K562 (cell line): ENCODE data around the gene UBALD2. TPM values are rescaled to one million over a fixed set of nuclear protein-coding genes. Genes with fewer than 3 reads are reported as not detected.

ENCODE experiments used
- ATF1 ChIP-seq, 2 experiments: fragments of 450-650 bp in 1 of 2; IDR thresholded peaks; 2 replicates each; pipeline ENCODE4 v1.6.1; 2016; ENCODE audit warnings: missing compliant biosample characterization in 1 of 2, missing genetic modification characterization in 1 of 2
- CBFA2T2 ChIP-seq: fragments of 450-650 bp; conservative IDR thresholded peaks from 2 replicates; pipeline ENCODE4 v1.6.1; 2017; ENCODE audit warnings: mild to moderate bottlenecking
- FOXK2 ChIP-seq, 2 experiments: fragments of 450-650 bp; IDR thresholded peaks in 1 of 2; conservative IDR thresholded peaks in 1 of 2; 2 replicates each; pipeline ENCODE4 v1.6.1; 2016; ENCODE audit warnings: low read depth in 2 of 2, mild to moderate bottlenecking in 1 of 2
- HMBOX1 ChIP-seq: sonication (generic); IDR thresholded peaks from 2 replicates; pipeline ENCODE4 v1.6.1; 2016
- IRF9 ChIP-seq: fragments of 450-650 bp; IDR thresholded peaks from 2 replicates; pipeline ENCODE4 v1.6.1; 2016; ENCODE audit warnings: missing biosample characterization, missing genetic modification characterization
- JUND ChIP-seq, 2 experiments: IDR thresholded peaks; 2 replicates in 1 of 2; 3 replicates in 1 of 2; pipeline ENCODE4 v1.6.1; 2011; ENCODE audit warnings: borderline replicate concordance in 2 of 2, low read depth in 2 of 2, low read length in 2 of 2, improper control_type of control experiment in 1 of 2, missing biosample characterization in 1 of 2, missing genetic modification characterization in 1 of 2, missing genetic modification reagents in 1 of 2
- L3MBTL2 ChIP-seq: fragments of 450-650 bp; IDR thresholded peaks from 2 replicates; pipeline ENCODE4 v1.6.1; 2016; ENCODE audit warnings: mild to moderate bottlenecking, moderate library complexity
- MEF2D ChIP-seq: conservative IDR thresholded peaks from 2 replicates; pipeline ENCODE4 v1.6.1; 2016; ENCODE audit warnings: low read depth, missing genetic modification characterization, missing compliant biosample characterization
- MTA3 ChIP-seq: fragments of 450-650 bp; formaldehyde crosslinking; IDR thresholded peaks from 2 replicates; pipeline ENCODE4 v1.6.1; 2017; ENCODE audit warnings: mild to moderate bottlenecking, borderline replicate concordance
- MYC ChIP-seq, 2 experiments: fragments of 250-450 bp in 1 of 2; sonication (Bioruptor Pico) in 1 of 2; IDR thresholded peaks; 2 replicates each; pipeline versions ENCODE4 v1.5.1 to v1.6.1; 2012 to 2021; ENCODE audit warnings: low read depth in 2 of 2, borderline replicate concordance in 1 of 2, improper control_type of control experiment in 1 of 2, low read length in 1 of 2, mild to moderate bottlenecking in 1 of 2, moderate library complexity in 1 of 2
- NEUROD1 ChIP-seq: fragments of 150-350 bp; IDR thresholded peaks from 2 replicates; pipeline ENCODE4 v1.6.1; 2014; ENCODE audit warnings: borderline replicate concordance, low read length, low read depth; ENCODE audit not compliant: partially characterized antibody
- RCOR1 ChIP-seq, 2 experiments: IDR thresholded peaks; 2 replicates each; pipeline ENCODE4 v1.6.1; 2012; ENCODE audit warnings: low read depth in 2 of 2, low read length in 2 of 2, borderline replicate concordance in 1 of 2, improper control_type of control experiment in 1 of 2
- TCF3 ChIP-seq: sonication (generic); formaldehyde crosslinking; IDR thresholded peaks from 2 replicates; pipeline ENCODE4 v1.4.0; 2020; ENCODE audit warnings: mild to moderate bottlenecking, missing genetic modification reagents
- TCFL5 ChIP-seq: fragments of 250-450 bp; sonication (Bioruptor Pico); conservative IDR thresholded peaks from 2 replicates; pipeline ENCODE4 v1.6.1; 2021; ENCODE audit warnings: mild to moderate bottlenecking, moderate library complexity, matching md5 sums
- ZNF232 ChIP-seq: sonication (generic); formaldehyde crosslinking; IDR thresholded peaks from 2 replicates; pipeline ENCODE4 v1.8.0; 2022; ENCODE audit warnings: mild to moderate bottlenecking, missing genetic modification reagents
- ZNF589 ChIP-seq: fragments of 200-800 bp; sonication (Bioruptor generic); IDR thresholded peaks from 2 replicates; pipeline ENCODE4 v1.6.1; 2016; ENCODE audit warnings: low read depth, missing genetic modification characterization, missing compliant biosample characterization
- ZNF707 ChIP-seq: fragments of 250-450 bp; sonication (Bioruptor Pico); conservative IDR thresholded peaks from 2 replicates; pipeline ENCODE4 v1.8.0; 2022; ENCODE audit warnings: inconsistent platforms, mild to moderate bottlenecking, moderate library complexity
- polyA plus RNA-seq, 8 experiments: library from polyadenylated mRNA; depleted of rRNA in 4 of 8; stranded (reverse) in 5 of 8; unstranded in 3 of 8; fragments of >200 nt; fragmentation: Nextera tagmentation in 2 of 8; fragmentation: Illumina TruSeq in 1 of 8; extraction: Ambion mirVana in 2 of 8; extraction: Trizol in 1 of 8; gene quantifications; 2 replicates each; pipeline versions ENCODE4 v1.2.1 to v1.2.3, GENCODE V29; 2011 to 2014; ENCODE audit warnings: inconsistent platforms in 1 of 8, missing spikeins in 1 of 8
- total RNA-seq, 7 experiments: library from RNA; depleted of rRNA in 6 of 7; stranded (reverse); fragments of >200 nt in 6 of 7; fragmentation: Illumina TruSeq in 2 of 7; extraction: Trizol in 2 of 7; gene quantifications; 2 replicates each; pipeline versions ENCODE4 v1.2.1 to v1.2.3, GENCODE V29; 2011 to 2021; ENCODE audit warnings: low replicate concordance in 1 of 7
- TF ChIP-seq, protein P1 (sequence below): fragments of 200-800 bp; sonication (Bioruptor generic); IDR thresholded peaks from 2 replicates; pipeline ENCODE4 v1.6.1; 2017; ENCODE audit warnings: missing genetic modification characterization, missing compliant biosample characterization
- TF ChIP-seq, protein P2 (sequence below), 2 experiments: fragments of 450-650 bp; IDR thresholded peaks; 2 replicates each; pipeline ENCODE4 v1.6.1; 2016

Gene UBALD2
- total and polyA plus RNA-seq, 9 of the 15 experiments (the other 6 are each of a cell fraction or from before 2014, with no cell fraction given), result 2.3 to 94.1 (median 25.3) TPM

- TF ChIP-seq, protein P1, sequence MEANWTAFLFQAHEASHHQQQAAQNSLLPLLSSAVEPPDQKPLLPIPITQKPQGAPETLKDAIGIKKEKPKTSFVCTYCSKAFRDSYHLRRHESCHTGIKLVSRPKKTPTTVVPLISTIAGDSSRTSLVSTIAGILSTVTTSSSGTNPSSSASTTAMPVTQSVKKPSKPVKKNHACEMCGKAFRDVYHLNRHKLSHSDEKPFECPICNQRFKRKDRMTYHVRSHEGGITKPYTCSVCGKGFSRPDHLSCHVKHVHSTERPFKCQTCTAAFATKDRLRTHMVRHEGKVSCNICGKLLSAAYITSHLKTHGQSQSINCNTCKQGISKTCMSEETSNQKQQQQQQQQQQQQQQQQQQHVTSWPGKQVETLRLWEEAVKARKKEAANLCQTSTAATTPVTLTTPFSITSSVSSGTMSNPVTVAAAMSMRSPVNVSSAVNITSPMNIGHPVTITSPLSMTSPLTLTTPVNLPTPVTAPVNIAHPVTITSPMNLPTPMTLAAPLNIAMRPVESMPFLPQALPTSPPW (CRISPR knock-in tag), result peak; percentile 46
- TF ChIP-seq NEUROD1 (peak; percentile 33), TCFL5 (CRISPR knock-in tag) (no peak), ZNF232 (CRISPR knock-in tag) (no peak), IRF9 (tag) (0 out of 2 replicates have a peak, but pooled peaks have one; percentile 41), ZNF589 (peak; percentile 88), ZNF707 (CRISPR knock-in tag) (no peak), JUND (IDR thresholded peaks at IDR 0.05; ENCODE audit: borderline replicate concordance, low read depth, low read length) (0 out of 2 replicates have a peak, but pooled peaks have one; percentile 54), JUND (tag; IDR thresholded peaks at IDR 0.05; ENCODE audit: borderline replicate concordance, low read depth, low read length) (peak; percentile 42; the same call in 2 of the 3 replicates), RCOR1 (IDR thresholded peaks at IDR 0.05; ENCODE audit: borderline replicate concordance in 1 of 2, low read depth in 2 of 2, low read length in 2 of 2) (peak in 1 of 2 experiments; percentile 18; a peak in 1 of 4 replicates), CBFA2T2 (0 out of 2 replicates have a peak, but pooled peaks have one; percentile 10), MEF2D (tag) (no peak), L3MBTL2 (peak; percentile 75), MYC (IDR thresholded peaks at IDR 0.05; ENCODE audit: low read depth, low read length) (peak; percentile 96), MYC (CRISPR knock-in tag; IDR thresholded peaks at IDR 0.05; ENCODE audit: borderline replicate concordance, low read depth) (no peak), HMBOX1 (peak; percentile 87), MTA3 (peak; percentile 49; the same call in 1 of the 2 replicates), FOXK2 (conservative IDR thresholded peaks at IDR 0.05 in 1 of 2, IDR thresholded peaks at IDR 0.05 in 1 of 2; ENCODE audit: low read depth in 2 of 2) (peak; percentile 41 to 65; a peak in 2 of 4 replicates), ATF1 (CRISPR knock-in tag; IDR thresholded peaks at IDR 0.05) (no peak), ATF1 (tag; IDR thresholded peaks at IDR 0.05) (peak; percentile 28; the same call in 1 of the 2 replicates), TCF3 (CRISPR knock-in tag) (0 out of 2 replicates have a peak, but pooled peaks have one; percentile 24)
- TF ChIP-seq, protein P2, sequence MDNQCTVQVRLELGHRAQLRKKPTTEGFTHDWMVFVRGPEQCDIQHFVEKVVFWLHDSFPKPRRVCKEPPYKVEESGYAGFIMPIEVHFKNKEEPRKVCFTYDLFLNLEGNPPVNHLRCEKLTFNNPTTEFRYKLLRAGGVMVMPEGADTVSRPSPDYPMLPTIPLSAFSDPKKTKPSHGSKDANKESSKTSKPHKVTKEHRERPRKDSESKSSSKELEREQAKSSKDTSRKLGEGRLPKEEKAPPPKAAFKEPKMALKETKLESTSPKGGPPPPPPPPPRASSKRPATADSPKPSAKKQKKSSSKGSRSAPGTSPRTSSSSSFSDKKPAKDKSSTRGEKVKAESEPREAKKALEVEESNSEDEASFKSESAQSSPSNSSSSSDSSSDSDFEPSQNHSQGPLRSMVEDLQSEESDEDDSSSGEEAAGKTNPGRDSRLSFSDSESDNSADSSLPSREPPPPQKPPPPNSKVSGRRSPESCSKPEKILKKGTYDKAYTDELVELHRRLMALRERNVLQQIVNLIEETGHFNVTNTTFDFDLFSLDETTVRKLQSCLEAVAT (IDR thresholded peaks at IDR 0.05), result 0 out of 4 replicates have a peak, but pooled peaks of 1 of the 2 experiments have one; percentile 18
Observed at GRCh38 chr17:76246080-76247066, 18.8 kb upstream of the UBALD2 start (continued).
